PC-9 (cell line): ENCODE measurements around the gene RPL39L. TPM values are rescaled to one million over a fixed set of nuclear protein-coding genes. Genes with fewer than 3 reads are reported as not detected.
"Not testable (repeated sequence)": the region's sequence is repeated elsewhere in the genome, so short reads cannot be mapped to it uniquely, and the experiment has no call there.

Experiments
- BruUV-seq: library from RNA; stranded (reverse); fragments of 400-500 nt; replicated peaks from 2 replicates; lab custom pipeline; 2021; lab: Mats Ljungman, UMichigan
- CTCF ChIA-PET: fragments of 300-600 bp; sonication (Branson Sonifier 250); formaldehyde crosslinking; loops from one replicate; lab custom pipeline; 2022; ENCODE audit warnings: antibody characterized with exemption; lab: Charles Lee
- POLR2A ChIA-PET: fragments of 300-600 bp; sonication (Branson Sonifier 250); formaldehyde crosslinking; loops from one replicate; lab custom pipeline; 2022; ENCODE audit warnings: antibody characterized with exemption; ENCODE audit not compliant: unreplicated experiment; lab: Charles Lee
- DNase-seq, 2 experiments: peaks; one replicate each; pipeline versions ENCODE4 v3.0.0 to v3.0.0-alpha.2; 2015 to 2022; ENCODE audit warnings: mixed read lengths in 1 of 2
- H2AFZ ChIP-seq: fragments of 200-600 bp; sonication (generic); 2 replicates; pipeline ENCODE4 v1.8.1; 2017; ENCODE audit warnings: antibody characterized with exemption
- H3F3A ChIP-seq: fragments of 200-600 bp; sonication (generic); 2 replicates; pipeline ENCODE4 v1.8.1; 2017; ENCODE audit warnings: antibody characterized with exemption, mild to moderate bottlenecking, low read depth; ENCODE audit not compliant: insufficient read depth
- H3K27ac ChIP-seq: fragments of 200-600 bp; sonication (generic); 2 replicates; pipeline ENCODE4 v1.6.1; 2016; ENCODE audit warnings: mixed run types
- H3K27me3 ChIP-seq: fragments of 200-600 bp; sonication (generic); 2 replicates; pipeline ENCODE4 v1.6.1; 2016; ENCODE audit warnings: low read depth, mixed run types; ENCODE audit not compliant: insufficient read depth
- H3K36me3 ChIP-seq: fragments of 200-600 bp; sonication (generic); 2 replicates; pipeline ENCODE4 v1.6.1; 2016; ENCODE audit warnings: low read depth, mixed run types
- H3K4me1 ChIP-seq: fragments of 200-600 bp; sonication (generic); replicated peaks from 2 replicates; pipeline ENCODE4 v1.6.1; 2016; ENCODE audit warnings: mixed run types; ENCODE audit not compliant: insufficient read depth
- H3K4me2 ChIP-seq: fragments of 200-600 bp; sonication (generic); 2 replicates; pipeline ENCODE4 v1.6.1; 2017; ENCODE audit warnings: mixed run types
- H3K4me3 ChIP-seq: fragments of 200-600 bp; sonication (generic); 2 replicates; pipeline ENCODE4 v1.6.1; 2016; ENCODE audit warnings: mixed run types
- H3K79me2 ChIP-seq: fragments of 200-600 bp; sonication (generic); 2 replicates; pipeline ENCODE4 v1.6.1; 2017; ENCODE audit warnings: low read depth, mixed run types
- H3K9me2 ChIP-seq: fragments of 200-600 bp; sonication (generic); 2 replicates; pipeline ENCODE4 v1.8.1; 2017; ENCODE audit warnings: mild to moderate bottlenecking; ENCODE audit not compliant: insufficient read depth
- H3K9me3 ChIP-seq: fragments of 200-600 bp; sonication (generic); 2 replicates; pipeline ENCODE4 v1.8.1; 2016; ENCODE audit warnings: low read depth; ENCODE audit not compliant: insufficient read depth
- H4K20me1 ChIP-seq: fragments of 200-600 bp; sonication (generic); 2 replicates; pipeline ENCODE4 v1.8.1; 2017; ENCODE audit not compliant: insufficient read depth
- EZH2 ChIP-seq: fragments of 200-600 bp; sonication (generic); IDR thresholded peaks from 2 replicates; pipeline ENCODE4 v1.8.0; 2017; ENCODE audit warnings: antibody characterized with exemption, low read depth
- intact Hi-C: fragments of 100-400 bp; cut with micrococcal nuclease; formaldehyde crosslinking; loops from one replicate; pipeline ENCODE4 v1.10.0; 2022; ENCODE audit not compliant: unreplicated experiment
- total RNA-seq: library from RNA; stranded (reverse); gene quantifications from 2 replicates; pipeline ENCODE4 v1.2.3, GENCODE V29; 2021
- TF ChIP-seq, protein P1 (sequence below): fragments of 200-600 bp; sonication (generic); conservative IDR thresholded peaks from 2 replicates; pipeline ENCODE4 v1.6.1; 2017; ENCODE audit warnings: mixed run types, antibody characterized with exemption, mild to moderate bottlenecking, moderate library complexity

Gene RPL39L
- total RNA-seq, 1 experiment from 2014 or later: 81.3 TPM

GRCh38 chr3:187181454-187182170 is 42.3 kb upstream of the RPL39L start:
- DNase-seq: no peak

DNA sequence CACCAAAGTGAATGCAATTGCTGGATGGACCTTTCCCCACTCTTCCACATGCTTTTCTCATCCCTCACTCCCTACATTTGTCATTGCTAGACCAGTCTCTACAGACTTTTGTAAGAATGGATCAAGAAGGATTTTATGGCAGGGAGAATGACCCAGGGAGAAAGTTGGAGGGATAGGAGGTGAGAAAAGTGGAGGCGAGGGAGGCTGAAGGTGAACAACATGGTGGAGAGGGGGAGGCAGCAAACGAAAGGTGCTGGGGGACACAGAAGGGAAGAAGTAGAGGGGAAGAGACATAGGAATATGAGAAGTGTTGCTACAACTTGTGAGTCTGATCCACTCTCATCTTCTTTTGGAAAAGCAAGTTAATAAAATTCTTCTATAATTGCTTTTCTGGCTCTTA is 33.6 kb upstream of the RPL39L start:
- TF ChIP-seq, protein P1, sequence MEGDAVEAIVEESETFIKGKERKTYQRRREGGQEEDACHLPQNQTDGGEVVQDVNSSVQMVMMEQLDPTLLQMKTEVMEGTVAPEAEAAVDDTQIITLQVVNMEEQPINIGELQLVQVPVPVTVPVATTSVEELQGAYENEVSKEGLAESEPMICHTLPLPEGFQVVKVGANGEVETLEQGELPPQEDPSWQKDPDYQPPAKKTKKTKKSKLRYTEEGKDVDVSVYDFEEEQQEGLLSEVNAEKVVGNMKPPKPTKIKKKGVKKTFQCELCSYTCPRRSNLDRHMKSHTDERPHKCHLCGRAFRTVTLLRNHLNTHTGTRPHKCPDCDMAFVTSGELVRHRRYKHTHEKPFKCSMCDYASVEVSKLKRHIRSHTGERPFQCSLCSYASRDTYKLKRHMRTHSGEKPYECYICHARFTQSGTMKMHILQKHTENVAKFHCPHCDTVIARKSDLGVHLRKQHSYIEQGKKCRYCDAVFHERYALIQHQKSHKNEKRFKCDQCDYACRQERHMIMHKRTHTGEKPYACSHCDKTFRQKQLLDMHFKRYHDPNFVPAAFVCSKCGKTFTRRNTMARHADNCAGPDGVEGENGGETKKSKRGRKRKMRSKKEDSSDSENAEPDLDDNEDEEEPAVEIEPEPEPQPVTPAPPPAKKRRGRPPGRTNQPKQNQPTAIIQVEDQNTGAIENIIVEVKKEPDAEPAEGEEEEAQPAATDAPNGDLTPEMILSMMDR: no peak
- TF ChIP-seq EZH2: no peak
- Histone ChIP-seq H3K27me3 (no peaks in the 10 kb centered on the region), H3K4me3 (no peak overlapping the region), H2AFZ (no peak overlapping the region), H3F3A (peaks cover 24% of the 10 kb centered on the region; the same call in 1 of the 2 replicates), H3K4me1 (peaks cover 48% of the 10 kb centered on the region), H4K20me1 (no peaks in the 10 kb centered on the region), H3K9me3 (no peaks in the 10 kb centered on the region), H3K9me2 (no peaks in the 10 kb centered on the region), H3K79me2 (no peaks in the 10 kb centered on the region), H3K27ac (no peak overlapping the region), H3K36me3 (no peaks in the 10 kb centered on the region), H3K4me2 (no peak overlapping the region)
- DNase-seq: no peak
- ChIA-PET CTCF (interaction anchor here (0.6 to 1.7 kb wide), 3 partner anchors 8 to 14 kb away, joined by 4 to 14 read pairs (median 6); no protein-coding TSS in a partner anchor), POLR2A (no interaction called here)
- intact Hi-C loops: no loop called here
- no TSS peak for BruUV-seq

More at GRCh38 chr3:187181454-187182170, 42.3 kb upstream of the RPL39L start:
- Histone ChIP-seq H3K9me2 (no peaks in the 10 kb centered on the region), H3F3A (peaks cover 19% of the 10 kb centered on the region), H3K4me3 (no peak overlapping the region), H4K20me1 (no peaks in the 10 kb centered on the region), H3K27me3 (no peaks in the 10 kb centered on the region), H3K9me3 (no peaks in the 10 kb centered on the region), H3K4me1 (peaks cover 20% of the 10 kb centered on the region), H3K79me2 (no peaks in the 10 kb centered on the region), H3K27ac (no peak overlapping the region), H2AFZ (no peak overlapping the region), H3K4me2 (no peak overlapping the region), H3K36me3 (no peaks in the 10 kb centered on the region)
- BruUV-seq: no TSS peak
- POLR2A ChIA-PET: no interaction called here
- CTCF ChIA-PET: no interaction called here
- intact Hi-C loops: no loop called here
- no peak for TF ChIP-seq EZH2
- TF ChIP-seq, protein P1: no peak

DNA sequence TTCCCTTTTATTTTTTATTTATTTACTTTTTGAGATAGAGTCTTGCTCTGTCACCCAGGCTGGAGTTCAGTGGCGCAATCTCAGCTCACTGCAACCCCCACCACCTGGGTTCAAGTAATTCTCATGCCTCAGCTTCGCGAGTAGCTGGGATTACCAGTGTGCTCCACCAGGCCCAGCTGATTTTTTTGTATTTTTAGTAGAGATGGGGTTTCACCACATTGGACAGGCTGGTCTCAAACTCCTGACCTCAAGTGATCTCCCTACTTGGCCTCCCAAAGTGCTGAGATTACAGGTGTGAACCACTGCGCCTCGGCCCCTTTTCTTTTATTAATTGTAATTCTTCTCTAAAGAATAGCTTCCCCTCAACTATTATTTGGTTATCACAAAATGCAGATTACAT is 31.6 kb upstream of the RPL39L start:
- DNase-seq, H3K9me3 ChIP-seq, H3K36me3 ChIP-seq, H3K27ac ChIP-seq, H3K79me2 ChIP-seq, BruUV-seq, H3K9me2 ChIP-seq, H3K4me3 ChIP-seq, H3K4me2 ChIP-seq, H3K27me3 ChIP-seq, H4K20me1 ChIP-seq, POLR2A ChIA-PET, H2AFZ ChIP-seq: not testable (repeated sequence)
- intact Hi-C loops: loop anchor here (1.0 kb wide), 1 partner anchor 15 kb away; no protein-coding TSS in a partner anchor
- H3F3A ChIP-seq: peaks cover 24% of the 10 kb centered on the region; the same call in 1 of the 2 replicates
- peaks cover 53% of the 10 kb centered on the region for H3K4me1 ChIP-seq
- CTCF ChIA-PET: interaction anchor here (0.7 kb wide), 1 partner anchor 38 kb away, joined by 9 read pairs; no protein-coding TSS in a partner anchor
